HL-60 (cell line): Measurements from ENCODE around the gene BTG1.

Source experiments
- CTCF ChIP-seq: IDR thresholded peaks from one replicate; pipeline ENCODE4 v1.5.1; 2011; ENCODE audit warnings: low read length, control low read depth, inconsistent platforms; ENCODE audit not compliant: insufficient read depth
- GABPA ChIP-seq: IDR thresholded peaks from 2 replicates; pipeline ENCODE4 v1.6.1; 2012; ENCODE audit warnings: low read depth
- REST ChIP-seq: IDR thresholded peaks from 2 replicates; pipeline ENCODE4 v1.6.1; 2012; ENCODE audit warnings: low read depth; ENCODE audit not compliant: insufficient replicate concordance

DNA sequence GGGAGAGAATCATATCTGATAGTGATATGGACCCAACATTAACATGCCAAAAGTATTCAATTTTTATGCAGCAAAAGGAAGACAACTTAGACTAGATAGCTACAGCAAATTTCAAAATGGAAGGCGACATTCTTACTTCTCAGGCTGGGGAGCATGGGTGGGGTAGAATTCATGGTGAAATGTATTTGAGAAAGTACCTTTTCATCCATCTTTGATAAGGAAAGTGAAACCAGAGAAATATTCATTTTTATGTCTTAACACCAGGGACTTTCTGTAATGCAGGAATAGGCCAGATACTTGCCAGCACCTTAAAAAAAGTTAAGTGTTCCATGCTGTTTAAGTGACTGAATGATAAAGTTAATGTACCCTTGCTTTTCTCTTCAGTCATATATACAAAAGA, 13.4 kb downstream of the BTG1 start:
- TF ChIP-seq GABPA (no peak), CTCF (no peak), REST (no peak)
